ENCODE measurements around the gene RASGRP1. TPM values are rescaled to one million over a fixed set of nuclear protein-coding genes. Genes with fewer than 3 reads are reported as not detected.

The RASGRP1 gene
- total RNA-seq, 4 donors from 2014 or later, result 1.6 to 10.7 (median 3.8) TPM

DNA sequence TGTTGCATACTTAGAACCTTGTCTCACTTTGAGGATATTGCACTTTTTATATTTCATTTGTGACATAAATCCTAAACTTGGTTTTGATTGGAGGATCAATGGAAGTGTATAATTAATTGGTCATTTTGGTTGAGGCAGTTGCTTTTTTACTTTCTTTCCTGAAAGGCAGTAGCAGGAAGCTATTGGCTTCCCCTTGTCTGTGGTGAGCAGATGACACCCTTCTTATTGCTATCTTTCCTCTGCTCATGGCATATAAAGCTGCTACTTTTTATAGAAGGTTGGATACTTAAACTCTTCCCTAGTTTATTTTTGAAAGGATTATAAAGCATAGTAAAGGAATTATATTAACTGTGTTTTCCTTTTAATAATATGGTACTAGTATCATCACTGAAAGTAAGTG, 82.0 kb downstream of the RASGRP1 start:
- H3K36me3 ChIP-seq, result peaks cover 0 to 8% (median 0%) of the 10 kb centered on the region in 3 donors
- no peaks in the 10 kb centered on the region for H3K27me3 ChIP-seq
- DNase-seq, result no peak
- no peak overlapping the region for H3K27ac ChIP-seq
- H3K4me1 ChIP-seq, result no peaks in the 10 kb centered on the region
- no peak overlapping the region for H3K4me3 ChIP-seq
- no peaks in the 10 kb centered on the region for H3K9me3 ChIP-seq
- TF ChIP-seq POLR2A (IDR thresholded peaks at IDR 0.05), result no peak
- TF ChIP-seq, protein P1, sequence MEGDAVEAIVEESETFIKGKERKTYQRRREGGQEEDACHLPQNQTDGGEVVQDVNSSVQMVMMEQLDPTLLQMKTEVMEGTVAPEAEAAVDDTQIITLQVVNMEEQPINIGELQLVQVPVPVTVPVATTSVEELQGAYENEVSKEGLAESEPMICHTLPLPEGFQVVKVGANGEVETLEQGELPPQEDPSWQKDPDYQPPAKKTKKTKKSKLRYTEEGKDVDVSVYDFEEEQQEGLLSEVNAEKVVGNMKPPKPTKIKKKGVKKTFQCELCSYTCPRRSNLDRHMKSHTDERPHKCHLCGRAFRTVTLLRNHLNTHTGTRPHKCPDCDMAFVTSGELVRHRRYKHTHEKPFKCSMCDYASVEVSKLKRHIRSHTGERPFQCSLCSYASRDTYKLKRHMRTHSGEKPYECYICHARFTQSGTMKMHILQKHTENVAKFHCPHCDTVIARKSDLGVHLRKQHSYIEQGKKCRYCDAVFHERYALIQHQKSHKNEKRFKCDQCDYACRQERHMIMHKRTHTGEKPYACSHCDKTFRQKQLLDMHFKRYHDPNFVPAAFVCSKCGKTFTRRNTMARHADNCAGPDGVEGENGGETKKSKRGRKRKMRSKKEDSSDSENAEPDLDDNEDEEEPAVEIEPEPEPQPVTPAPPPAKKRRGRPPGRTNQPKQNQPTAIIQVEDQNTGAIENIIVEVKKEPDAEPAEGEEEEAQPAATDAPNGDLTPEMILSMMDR (IDR thresholded peaks at IDR 0.05), result no peak

GRCh38 chr15:38481761-38482160, 82.9 kb downstream of the RASGRP1 start:
- Histone ChIP-seq H3K27ac (no peak overlapping the region), H3K9me3 (no peaks in the 10 kb centered on the region), H3K36me3 (peaks cover 0 to 11% (median 0%) of the 10 kb centered on the region in 3 donors), H3K4me3 (no peak overlapping the region), H3K4me1 (no peaks in the 10 kb centered on the region), H3K27me3 (no peaks in the 10 kb centered on the region)
- DNase-seq, result no peak
- TF ChIP-seq, protein P1 (IDR thresholded peaks at IDR 0.05), result no peak
- TF ChIP-seq POLR2A (IDR thresholded peaks at IDR 0.05), result no peak

DNA sequence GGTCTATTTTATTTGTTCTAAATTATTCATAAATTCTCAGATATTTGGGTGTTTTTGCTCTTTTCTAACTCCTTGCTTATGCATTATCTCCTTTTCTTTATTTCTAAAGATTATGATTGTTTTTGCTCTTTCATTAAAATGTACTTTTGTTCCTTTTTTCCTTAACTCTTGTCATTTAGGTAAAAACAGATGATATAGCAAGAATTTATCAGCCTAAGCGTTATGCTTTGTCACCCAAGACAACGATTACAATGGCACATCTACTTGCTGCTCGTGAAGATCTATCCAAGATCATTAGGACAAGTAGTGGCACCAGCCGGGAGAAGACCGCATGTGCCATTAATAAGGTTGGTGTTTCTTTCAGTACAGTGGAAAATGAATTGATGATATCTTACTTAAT, 83.5 kb downstream of the RASGRP1 start:
- Histone ChIP-seq H3K36me3 (peaks cover 0 to 11% (median 0%) of the 10 kb centered on the region in 3 donors), H3K4me1 (no peaks in the 10 kb centered on the region), H3K9me3 (no peaks in the 10 kb centered on the region), H3K27ac (no peak overlapping the region), H3K27me3 (no peaks in the 10 kb centered on the region), H3K4me3 (no peak overlapping the region)
- DNase-seq, result no peak
- TF ChIP-seq, protein P1 (IDR thresholded peaks at IDR 0.05), result no peak
- TF ChIP-seq POLR2A (IDR thresholded peaks at IDR 0.05), result no peak

DNA sequence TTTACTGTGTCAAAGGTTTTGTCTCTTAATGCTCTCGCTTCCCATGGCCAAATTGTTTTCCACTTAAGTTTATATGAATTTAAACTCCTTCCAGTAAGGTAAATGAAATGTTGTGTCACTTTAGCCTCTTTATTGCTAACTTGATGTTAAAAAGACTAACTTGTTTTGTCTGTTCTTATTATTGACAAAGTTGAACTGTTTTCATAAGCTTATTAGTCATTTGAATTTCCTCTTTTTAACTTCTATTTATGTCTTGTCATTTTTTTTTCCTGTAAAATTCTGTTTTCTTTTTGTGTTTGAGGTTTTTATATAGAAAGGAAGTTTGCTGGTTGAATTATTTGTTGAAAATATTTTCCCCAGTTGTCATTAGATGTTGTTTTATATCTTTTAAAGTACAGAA, 84.9 kb downstream of the RASGRP1 start:
- DNase-seq, result no peak
- TF ChIP-seq, protein P1 (IDR thresholded peaks at IDR 0.05), result no peak
- TF ChIP-seq POLR2A (IDR thresholded peaks at IDR 0.05), result no peak
- Histone ChIP-seq H3K27me3 (no peaks in the 10 kb centered on the region), H3K9me3 (no peaks in the 10 kb centered on the region), H3K4me3 (no peak overlapping the region), H3K4me1 (no peaks in the 10 kb centered on the region), H3K36me3 (peaks cover 0 to 24% (median 0%) of the 10 kb centered on the region in 3 donors), H3K27ac (no peak overlapping the region)

DNA sequence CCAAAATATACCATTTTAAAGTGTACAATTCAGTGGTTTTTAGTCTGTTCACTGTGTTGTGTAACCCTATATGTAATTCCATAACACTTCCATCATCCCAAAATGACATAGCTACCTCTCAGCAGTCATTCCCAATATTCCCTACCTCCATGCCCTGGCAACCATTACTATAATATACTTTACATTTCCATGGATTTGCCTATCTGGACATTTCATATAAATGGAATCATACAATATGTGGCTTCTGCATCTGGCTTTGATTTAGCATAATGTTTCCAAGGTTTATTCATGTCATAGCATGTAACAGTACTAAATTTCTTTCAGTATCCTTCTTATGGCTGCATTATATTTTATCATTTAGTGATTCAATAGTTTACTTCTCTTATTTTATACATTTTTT, 85.3 kb downstream of the RASGRP1 start:
- Histone ChIP-seq H3K4me3 (no peak overlapping the region), H3K27ac (no peak overlapping the region), H3K36me3 (peaks cover 0 to 29% (median 0%) of the 10 kb centered on the region in 3 donors), H3K4me1 (no peaks in the 10 kb centered on the region), H3K27me3 (no peaks in the 10 kb centered on the region), H3K9me3 (no peaks in the 10 kb centered on the region)
- TF ChIP-seq, protein P1 (IDR thresholded peaks at IDR 0.05), result no peak
- TF ChIP-seq POLR2A (IDR thresholded peaks at IDR 0.05), result no peak
- DNase-seq, result no peak

GRCh38 chr15:38477637-38478036, 87.0 kb downstream of the RASGRP1 start:
- TF ChIP-seq POLR2A (IDR thresholded peaks at IDR 0.05), result no peak
- TF ChIP-seq, protein P1 (IDR thresholded peaks at IDR 0.05), result no peak
- Histone ChIP-seq H3K27ac (no peak overlapping the region), H3K36me3 (peaks cover 0 to 29% (median 0%) of the 10 kb centered on the region in 3 donors), H3K27me3 (no peaks in the 10 kb centered on the region), H3K9me3 (no peaks in the 10 kb centered on the region), H3K4me3 (no peak overlapping the region), H3K4me1 (no peaks in the 10 kb centered on the region)
- no peak for DNase-seq
